ENCODE data around the gene ZNF384. TPM values are rescaled to one million over a fixed set of nuclear protein-coding genes. Genes with fewer than 3 reads are reported as not detected.

Gene ZNF384
- total and polyA plus RNA-seq, 4 donors: 3.9 to 12.7 (median 10.0) TPM

GRCh38 chr12:6627616-6628015 is 61.6 kb downstream of the ZNF384 start:
- DNase-seq (ENCODE audit: low spot score): no peak
- Histone ChIP-seq H3K4me3 (ENCODE audit: low read depth in 1 of 3, low read length in 3 of 3) (no peak overlapping the region), H3K9ac (ENCODE audit: low read depth in 1 of 2, low read length in 2 of 2) (no peak overlapping the region), H3K36me3 (ENCODE audit: control insufficient read depth in 4 of 4, insufficient read depth in 3 of 4, low read depth in 1 of 4, low read length in 3 of 4) (no peaks in the 10 kb centered on the region), H3K27me3 (ENCODE audit: control insufficient read depth in 4 of 4, insufficient read depth in 4 of 4, low read length in 3 of 4) (no peaks in the 10 kb centered on the region), H3K9me3 (ENCODE audit: control insufficient read depth in 4 of 4, low read length in 3 of 4) (no peaks in the 10 kb centered on the region), H3K27ac (ENCODE audit: low read depth in 1 of 2, low read length in 2 of 2) (no peak overlapping the region), H3K4me1 (ENCODE audit: control insufficient read depth in 4 of 4, insufficient read depth in 4 of 4, low read length in 3 of 4) (peaks cover 0 to under 1% (median under 1%) of the 10 kb centered on the region in 4 donors)
- 53% methylated on average over 7 of the region's 7 CpGs for WGBS
- TF ChIP-seq RXRA (IDR thresholded peaks at IDR 0.05) (no peak), TAF1 (conservative IDR thresholded peaks at IDR 0.05) (no peak), CTCF (IDR thresholded peaks at IDR 0.05; ENCODE audit: low read depth, low read length, missing input control) (no peak), FOXA2 (IDR thresholded peaks at IDR 0.05) (no peak), ATF3 (IDR thresholded peaks at IDR 0.05) (no peak), HNF4G (IDR thresholded peaks at IDR 0.05) (no peak), GABPA (IDR thresholded peaks at IDR 0.05 in 1 of 2, conservative IDR thresholded peaks at IDR 0.05 in 1 of 2) (no peak), HNF4A (conservative IDR thresholded peaks at IDR 0.05) (no peak), EGR1 (IDR thresholded peaks at IDR 0.05; ENCODE audit: low read depth in 2 of 2) (no peak), NR2F2 (IDR thresholded peaks at IDR 0.05) (no peak), FOXA1 (IDR thresholded peaks at IDR 0.05) (no peak), RAD21 (IDR thresholded peaks at IDR 0.05) (no peak), SP1 (IDR thresholded peaks at IDR 0.05) (no peak)
- TF ChIP-seq, protein P1, sequence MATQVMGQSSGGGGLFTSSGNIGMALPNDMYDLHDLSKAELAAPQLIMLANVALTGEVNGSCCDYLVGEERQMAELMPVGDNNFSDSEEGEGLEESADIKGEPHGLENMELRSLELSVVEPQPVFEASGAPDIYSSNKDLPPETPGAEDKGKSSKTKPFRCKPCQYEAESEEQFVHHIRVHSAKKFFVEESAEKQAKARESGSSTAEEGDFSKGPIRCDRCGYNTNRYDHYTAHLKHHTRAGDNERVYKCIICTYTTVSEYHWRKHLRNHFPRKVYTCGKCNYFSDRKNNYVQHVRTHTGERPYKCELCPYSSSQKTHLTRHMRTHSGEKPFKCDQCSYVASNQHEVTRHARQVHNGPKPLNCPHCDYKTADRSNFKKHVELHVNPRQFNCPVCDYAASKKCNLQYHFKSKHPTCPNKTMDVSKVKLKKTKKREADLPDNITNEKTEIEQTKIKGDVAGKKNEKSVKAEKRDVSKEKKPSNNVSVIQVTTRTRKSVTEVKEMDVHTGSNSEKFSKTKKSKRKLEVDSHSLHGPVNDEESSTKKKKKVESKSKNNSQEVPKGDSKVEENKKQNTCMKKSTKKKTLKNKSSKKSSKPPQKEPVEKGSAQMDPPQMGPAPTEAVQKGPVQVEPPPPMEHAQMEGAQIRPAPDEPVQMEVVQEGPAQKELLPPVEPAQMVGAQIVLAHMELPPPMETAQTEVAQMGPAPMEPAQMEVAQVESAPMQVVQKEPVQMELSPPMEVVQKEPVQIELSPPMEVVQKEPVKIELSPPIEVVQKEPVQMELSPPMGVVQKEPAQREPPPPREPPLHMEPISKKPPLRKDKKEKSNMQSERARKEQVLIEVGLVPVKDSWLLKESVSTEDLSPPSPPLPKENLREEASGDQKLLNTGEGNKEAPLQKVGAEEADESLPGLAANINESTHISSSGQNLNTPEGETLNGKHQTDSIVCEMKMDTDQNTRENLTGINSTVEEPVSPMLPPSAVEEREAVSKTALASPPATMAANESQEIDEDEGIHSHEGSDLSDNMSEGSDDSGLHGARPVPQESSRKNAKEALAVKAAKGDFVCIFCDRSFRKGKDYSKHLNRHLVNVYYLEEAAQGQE (IDR thresholded peaks at IDR 0.05): no peak

DNA sequence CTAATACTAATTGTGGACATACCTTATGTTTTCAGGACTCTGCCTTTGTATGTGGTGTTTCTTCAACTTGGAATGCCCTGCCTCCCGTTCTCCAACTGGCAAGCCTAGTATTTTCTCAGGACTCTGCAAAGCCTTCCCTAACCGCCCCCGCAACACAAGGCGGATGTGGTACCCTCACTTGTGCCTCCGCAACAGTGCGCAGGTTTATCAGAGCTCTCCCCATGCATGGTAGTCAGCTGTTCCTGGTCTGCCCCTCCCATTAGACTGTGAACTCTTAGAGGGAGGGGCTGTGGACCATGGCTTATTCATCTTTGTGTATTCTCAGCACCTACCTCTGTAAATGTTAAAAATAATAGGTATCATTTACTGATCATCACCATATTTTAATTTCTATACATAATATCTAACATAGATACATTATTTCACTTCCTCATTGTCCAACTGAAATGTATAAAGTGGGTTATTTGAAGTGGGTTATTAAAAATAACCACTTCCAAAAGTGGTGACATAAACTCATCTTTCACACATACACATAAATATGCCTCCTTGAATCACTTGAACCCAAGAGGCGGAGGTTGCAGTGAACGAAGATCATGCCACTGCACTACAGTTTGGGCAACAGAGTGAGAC is 62.4 kb downstream of the ZNF384 start:
- H3K4me1 ChIP-seq (ENCODE audit: control insufficient read depth in 4 of 4, insufficient read depth in 4 of 4, low read length in 3 of 4): no peaks in the 10 kb centered on the region
- no peak for DNase-seq (ENCODE audit: low spot score)
- H3K27ac ChIP-seq (ENCODE audit: low read depth in 1 of 2, low read length in 2 of 2): no peak overlapping the region
- no peaks in the 10 kb centered on the region for H3K27me3 ChIP-seq (ENCODE audit: control insufficient read depth in 4 of 4, insufficient read depth in 4 of 4, low read length in 3 of 4)
- no peak overlapping the region for H3K9ac ChIP-seq (ENCODE audit: low read depth in 1 of 2, low read length in 2 of 2)
- H3K4me3 ChIP-seq (ENCODE audit: low read depth in 1 of 3, low read length in 3 of 3): no peak overlapping the region
- WGBS: 79% methylated on average over 8 of the region's 8 CpGs
- TF ChIP-seq YY1 (IDR thresholded peaks at IDR 0.05): no peak
- TF ChIP-seq HNF4G (IDR thresholded peaks at IDR 0.05): no peak
- no peak for TF ChIP-seq RAD21 (IDR thresholded peaks at IDR 0.05)
- H3K9me3 ChIP-seq (ENCODE audit: control insufficient read depth in 4 of 4, low read length in 3 of 4): no peaks in the 10 kb centered on the region
- H3K36me3 ChIP-seq (ENCODE audit: control insufficient read depth in 4 of 4, insufficient read depth in 3 of 4, low read depth in 1 of 4, low read length in 3 of 4): no peaks in the 10 kb centered on the region

Measured in liver (tissue), 9 donors.